ENCODE data around the gene PON2. TPM values are rescaled to one million over a fixed set of nuclear protein-coding genes. Genes with fewer than 3 reads are reported as not detected.
"Not testable (repeated sequence)": the region's sequence is repeated elsewhere in the genome, so short reads cannot be mapped to it uniquely, and the experiment has no call there.

Gene PON2
- 38.9 TPM for total RNA-seq
- long read RNA-seq, transcript PON2-202 (9 exons, 1,726 nt): minor isoform, 13 of 72 reads
- long read RNA-seq, transcript PON2-218 (9 exons, 1,653 nt): major isoform, 48 of 72 reads
- long read RNA-seq, partial matches to known transcripts: 2 of 72 reads
- long read RNA-seq, other reads (novel, unspliced or antisense): 9 of 72 reads

DNA sequence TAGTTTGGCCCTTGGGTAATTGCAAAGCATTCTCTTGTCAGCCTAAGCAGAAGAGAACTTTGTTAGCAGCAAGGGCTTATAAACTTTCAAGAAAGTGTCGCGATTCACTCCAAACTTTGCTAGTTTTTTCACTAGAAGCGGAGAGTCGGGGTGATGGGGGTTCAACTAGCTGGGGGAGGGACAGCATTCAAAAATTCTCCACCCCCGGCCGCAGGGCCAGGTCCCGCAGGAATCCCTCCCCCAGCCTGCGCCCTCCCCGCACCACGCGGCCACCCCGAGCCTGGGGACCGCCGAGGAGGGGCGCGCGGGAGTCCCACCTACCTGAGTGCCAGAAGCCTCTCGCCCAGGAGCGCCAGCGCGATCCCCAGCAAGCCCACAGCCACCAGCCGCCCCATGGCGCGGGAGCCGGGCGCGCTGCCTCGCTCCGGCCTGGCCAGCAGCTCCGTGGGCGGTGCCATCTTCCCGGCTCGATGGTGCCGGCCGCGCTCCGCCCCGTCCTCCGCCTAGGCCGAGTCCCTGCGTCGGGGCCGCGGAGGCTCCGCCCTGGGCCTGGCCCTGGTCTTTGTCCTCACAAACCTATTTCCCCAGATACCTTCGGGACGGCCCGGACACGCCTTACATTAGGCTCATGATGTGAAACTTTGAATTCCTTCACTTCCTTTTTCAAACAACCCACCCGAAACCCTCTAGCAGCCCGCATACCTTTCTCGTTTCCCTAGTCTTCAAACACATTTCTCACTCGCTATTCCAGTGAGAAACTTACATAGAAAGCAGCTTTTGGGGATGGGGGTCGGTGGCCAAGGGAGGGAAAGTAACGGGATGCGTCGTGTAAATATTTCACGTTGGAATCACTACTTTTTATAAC, at the start of gene PON2:
PON2 (minus strand) TSS at position 472 of the 865 bp plus-strand sequence; CDS start at position 395, 77 bp downstream.
- DNase-seq (peak; percentile 92), ATAC-seq (ENCODE audit: poor library complexity) (peak; percentile 100)
- intact Hi-C loops (cut with DNase I): no loop called here

DNA sequence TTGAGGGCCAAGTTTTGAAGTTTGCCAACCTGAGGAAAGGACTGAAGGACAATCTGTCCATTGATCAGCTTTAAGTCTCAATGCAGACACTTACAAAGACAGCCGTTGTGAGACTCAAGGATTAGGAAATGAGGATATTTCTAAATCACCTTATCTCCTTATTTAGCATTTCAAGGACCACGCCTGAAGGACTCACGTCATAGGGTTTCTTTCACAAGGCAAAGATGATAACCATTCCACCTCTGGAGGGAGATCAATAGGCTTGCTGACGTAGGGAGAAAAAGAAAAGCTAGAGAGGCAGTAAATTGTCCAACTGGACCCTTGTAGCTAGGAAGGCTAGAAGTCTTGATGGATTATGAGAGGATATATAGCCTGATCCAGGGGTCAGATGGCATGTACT, 47.6 kb upstream of the PON2 start:
- intact Hi-C loops (cut with DNase I): no loop called here
- ATAC-seq (ENCODE audit: poor library complexity): no peak
- DNase-seq: no peak

DNA sequence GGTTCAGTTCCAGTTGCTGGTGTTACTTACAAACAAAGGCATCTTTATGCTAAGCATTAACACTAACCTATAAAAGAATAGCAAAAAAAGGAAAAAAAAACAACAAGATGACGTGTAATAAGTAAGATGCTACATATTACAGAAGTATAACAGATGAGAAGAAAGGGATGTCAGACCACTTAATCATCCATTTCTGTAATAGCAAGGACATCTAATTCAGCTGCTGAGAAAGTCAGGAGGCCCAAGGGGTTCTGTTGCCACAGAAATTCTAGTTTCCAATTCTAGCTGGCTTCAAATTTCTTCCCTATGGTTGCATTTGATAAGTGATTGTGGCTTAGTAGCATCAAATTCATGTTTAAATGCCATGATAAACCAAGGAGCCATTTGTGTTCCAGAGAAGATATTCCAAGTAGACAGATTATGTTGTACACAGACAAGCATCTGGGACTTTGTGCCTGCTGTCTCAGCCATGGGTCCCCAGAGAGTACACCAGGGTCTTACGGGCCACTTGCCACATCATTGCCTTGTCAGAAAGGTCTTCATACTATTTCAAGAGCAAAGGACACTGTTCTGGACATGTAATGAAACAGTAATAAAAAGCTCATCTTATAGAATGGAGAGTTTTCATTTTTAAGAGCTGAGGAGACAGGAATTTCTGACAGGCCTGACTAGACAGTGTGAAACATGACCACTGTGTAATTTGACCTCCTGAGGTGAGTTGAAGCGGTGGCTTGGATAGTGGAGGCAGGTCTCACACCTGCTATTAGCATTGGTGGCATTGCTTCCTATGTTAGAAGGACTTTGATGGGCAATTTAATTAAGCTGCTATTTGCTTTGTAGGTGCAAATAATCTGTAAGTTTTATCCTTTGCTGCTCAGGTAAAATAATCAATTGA, 46.7 kb upstream of the PON2 start:
- ATAC-seq (ENCODE audit: poor library complexity) (no peak), DNase-seq (no peak)
- intact Hi-C loops (cut with DNase I): no loop called here

DNA sequence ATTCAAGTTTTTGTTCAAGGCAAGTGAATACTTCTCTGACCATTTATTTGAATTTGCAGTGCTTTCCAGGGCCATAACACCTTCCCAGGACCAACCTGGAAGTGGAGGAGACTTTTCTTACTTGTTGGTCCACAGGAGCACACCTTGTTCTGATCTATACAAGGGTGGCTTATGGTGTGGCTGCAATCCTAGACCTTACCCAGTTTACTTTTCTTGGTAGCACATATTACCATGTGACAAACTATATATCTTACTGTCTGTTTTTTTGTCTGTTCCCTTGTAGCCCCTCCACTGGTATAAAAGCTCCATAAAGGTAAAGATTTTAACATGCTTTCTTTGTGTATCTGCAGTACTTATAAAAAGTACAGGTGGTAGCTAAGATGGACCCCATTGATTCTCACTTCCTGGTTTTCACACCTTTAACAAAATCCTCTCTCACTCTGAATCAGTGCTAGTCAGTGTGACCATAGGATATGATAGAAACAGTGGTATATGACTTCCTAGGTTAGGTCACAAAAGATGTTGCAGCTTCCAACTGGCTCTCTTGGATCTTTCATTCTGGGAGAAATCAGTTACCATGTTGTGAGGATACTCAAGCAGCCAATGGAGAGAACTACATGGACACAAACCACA, 45.3 kb upstream of the PON2 start:
- intact Hi-C loops (cut with DNase I): no loop called here
- ATAC-seq (ENCODE audit: poor library complexity) (no peak), DNase-seq (no peak)

DNA sequence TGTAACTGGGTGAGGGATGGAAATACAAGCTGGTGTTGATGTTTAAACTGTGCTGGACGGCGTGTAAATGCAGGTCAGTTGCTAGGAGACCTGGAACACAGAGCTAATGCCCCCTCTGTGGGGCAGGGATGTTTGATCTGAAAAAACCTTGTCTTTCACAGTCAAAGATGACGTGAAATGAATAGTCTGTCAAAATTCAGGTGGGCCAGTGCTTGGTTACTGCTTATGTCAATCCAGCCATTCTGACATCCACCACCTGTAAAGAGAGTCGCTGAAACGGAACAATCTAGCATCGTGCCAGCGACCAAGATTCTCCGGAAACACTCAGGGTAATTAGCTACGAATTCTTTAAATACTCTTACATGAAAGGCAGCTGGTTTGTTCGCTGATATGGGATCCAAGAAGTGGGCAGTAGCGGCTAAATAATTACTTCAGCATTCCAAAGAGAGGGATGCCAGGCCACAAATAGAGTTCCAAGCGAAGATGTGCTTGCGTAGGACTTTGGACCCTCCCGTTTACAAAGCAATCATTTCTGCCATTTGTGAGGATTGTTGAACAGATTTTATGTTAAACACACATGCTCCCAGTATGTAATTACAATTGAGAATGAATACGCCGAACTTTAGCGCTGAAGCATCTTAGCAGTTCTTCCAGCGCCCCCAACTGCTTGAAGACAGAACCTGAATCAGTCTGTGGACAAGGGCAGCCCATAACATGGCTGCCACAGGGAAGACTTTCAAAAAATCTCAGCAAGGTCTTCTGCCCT, 43.6 kb upstream of the PON2 start:
- ATAC-seq (ENCODE audit: poor library complexity) (peak; percentile 61), DNase-seq (no peak)
- intact Hi-C loops (cut with DNase I): no loop called here

DNA sequence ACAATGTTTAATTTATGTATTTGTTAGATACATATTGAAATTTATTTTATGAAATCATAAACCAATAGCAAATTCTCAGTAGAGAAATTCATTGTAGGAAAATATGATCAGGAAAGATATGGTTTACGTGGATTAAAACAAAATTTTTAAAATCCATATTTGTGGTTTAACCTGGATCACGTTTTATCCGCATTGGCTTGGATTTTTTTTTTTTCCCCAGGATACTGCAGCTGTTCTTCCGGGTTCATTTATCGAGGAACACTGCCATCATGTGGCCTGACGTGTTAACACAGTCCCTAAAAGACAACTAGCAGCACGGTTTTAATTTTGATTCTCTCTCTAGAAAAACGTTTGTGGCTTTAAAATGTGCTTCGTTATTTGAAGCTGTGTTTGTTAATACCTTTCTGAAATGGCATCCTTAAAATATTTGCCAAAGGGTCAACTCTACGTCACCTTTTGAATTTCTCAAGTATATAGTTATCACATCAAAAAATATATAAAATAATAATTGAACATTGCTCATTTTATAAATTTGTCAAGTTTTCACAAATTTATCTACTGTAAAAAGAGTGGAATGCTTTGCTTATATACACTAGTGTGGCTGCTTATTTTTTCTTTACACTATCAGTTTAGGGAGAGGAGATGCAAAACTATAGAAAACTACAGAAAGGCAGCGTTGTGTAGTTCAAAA, 42.2 kb upstream of the PON2 start:
- intact Hi-C loops (cut with DNase I): no loop called here
- peak; percentile 88 for ATAC-seq (ENCODE audit: poor library complexity)
- peak; percentile 46 for DNase-seq

DNA sequence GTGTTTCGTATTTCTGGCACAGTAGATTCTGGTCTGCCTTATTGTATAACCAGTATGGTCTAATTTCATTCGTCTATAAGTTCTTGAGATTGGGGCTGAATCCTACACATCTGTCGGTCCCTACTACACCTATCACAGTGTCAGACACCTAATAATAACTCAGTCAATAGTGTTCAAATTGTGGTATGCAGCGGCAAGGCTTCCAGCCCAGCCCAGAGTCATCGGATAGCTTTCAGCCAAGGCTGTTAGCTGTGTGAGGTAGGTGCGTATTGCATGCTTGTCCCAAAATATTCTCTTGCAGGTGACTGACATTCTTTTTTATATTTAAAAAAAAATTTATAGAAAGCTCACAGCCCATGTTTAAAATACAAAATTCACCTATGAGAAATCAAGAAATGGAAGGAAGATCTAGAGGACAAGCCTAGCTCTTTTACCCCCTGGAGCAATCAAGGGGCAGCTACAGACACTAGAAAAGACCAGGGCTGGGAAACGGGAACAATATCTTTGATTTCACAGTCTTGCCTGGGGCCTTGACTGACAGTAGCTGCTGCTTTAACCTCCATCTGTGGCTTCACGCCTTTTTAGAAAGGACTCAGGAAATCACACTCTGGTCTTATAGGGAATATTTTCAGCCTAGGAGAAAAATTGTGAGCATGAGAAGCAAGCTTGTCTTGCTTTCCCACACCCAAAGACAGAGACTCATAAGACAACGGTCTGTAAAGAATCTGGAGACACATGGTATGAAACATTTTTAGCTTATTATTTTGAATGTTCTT, 41.4 kb upstream of the PON2 start:
- ATAC-seq (ENCODE audit: poor library complexity) (no peak), DNase-seq (no peak)
- intact Hi-C loops (cut with DNase I): no loop called here

DNA sequence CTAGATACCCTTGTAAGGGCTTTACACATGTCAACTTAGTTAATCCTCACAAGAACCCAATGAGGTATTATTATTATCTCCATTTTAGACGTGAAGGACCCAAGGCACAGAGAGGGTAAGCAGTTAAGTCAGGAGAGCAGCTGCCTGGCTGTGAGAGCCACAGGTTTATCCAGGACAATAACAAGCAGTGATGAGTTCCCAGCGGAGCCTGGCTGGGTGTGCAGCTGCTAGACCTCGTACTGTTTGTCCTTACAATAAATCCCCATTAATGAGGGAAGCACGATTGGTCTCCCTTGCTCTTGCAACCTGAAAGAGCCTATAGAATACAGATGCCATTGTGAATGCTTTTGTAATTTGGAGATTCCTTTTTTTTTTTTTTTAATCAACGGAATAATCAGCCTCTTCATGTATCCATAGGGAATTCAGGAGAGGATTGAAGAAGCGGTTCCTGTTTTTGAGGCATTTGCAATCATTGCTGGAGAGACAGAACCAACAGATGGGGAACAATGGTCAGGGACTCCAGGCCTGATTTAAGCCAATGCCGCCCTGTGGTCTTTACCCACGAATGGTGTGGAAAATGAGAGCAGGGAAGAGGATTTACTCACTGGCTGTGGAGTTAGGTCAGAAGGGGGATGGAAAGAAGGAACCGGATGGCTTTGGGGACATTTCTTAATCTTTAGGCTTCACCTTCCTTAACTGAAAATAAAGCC, 38.6 kb upstream of the PON2 start:
- no peak for ATAC-seq (ENCODE audit: poor library complexity)
- intact Hi-C loops (cut with DNase I): no loop called here
- no peak for DNase-seq

DNA sequence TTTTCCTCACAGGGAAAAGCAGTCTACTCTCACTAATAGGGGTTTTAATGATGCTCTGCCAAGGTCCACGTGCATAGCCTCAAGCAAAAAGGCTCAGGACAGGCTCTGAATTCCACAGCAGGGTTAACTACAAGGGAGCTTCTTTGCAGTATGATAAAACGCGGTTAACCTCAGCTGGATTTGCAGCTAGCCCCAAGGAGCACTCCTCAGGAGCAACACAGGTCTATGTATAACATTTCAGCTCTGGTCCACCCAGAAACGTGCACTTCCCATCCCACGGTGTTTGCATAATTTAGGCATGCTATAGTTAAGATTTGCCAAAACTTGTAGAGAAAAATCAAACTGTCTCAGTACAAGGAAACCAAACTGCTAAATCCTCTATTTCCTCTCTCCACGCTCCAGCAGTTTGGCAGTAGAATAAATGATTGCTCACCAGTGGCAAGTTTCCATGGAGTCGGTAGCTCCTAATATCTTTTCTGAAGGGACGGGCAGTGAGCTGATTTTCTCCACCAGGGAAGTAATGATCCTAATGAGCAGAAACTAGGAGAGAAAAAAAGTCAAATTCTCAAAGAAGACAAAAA, 37.8 kb upstream of the PON2 start:
- intact Hi-C loops (cut with DNase I): no loop called here
- DNase-seq (no peak), ATAC-seq (ENCODE audit: poor library complexity) (no peak)

DNA sequence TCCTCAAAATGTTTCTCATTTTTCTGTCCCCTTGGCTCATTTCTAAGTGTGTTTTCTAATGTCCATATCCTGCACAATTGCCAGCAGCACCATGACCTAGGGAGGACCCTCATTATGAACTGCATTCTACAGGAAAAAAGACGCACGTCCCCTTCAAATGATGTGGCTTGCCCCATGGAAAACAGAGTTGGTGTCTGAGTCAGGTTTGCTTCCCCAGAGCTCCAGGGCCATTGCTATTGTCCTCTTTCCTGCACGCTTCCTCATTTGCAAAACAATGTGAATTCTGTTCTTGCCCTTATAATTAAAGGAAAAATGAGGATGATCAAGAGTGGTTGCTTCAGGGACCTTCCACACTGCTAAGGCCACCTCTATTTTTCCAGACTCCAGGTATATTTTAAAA, 36.2 kb upstream of the PON2 start:
- DNase-seq (no peak), ATAC-seq (ENCODE audit: poor library complexity) (no peak)
- intact Hi-C loops (cut with DNase I): no loop called here

DNA sequence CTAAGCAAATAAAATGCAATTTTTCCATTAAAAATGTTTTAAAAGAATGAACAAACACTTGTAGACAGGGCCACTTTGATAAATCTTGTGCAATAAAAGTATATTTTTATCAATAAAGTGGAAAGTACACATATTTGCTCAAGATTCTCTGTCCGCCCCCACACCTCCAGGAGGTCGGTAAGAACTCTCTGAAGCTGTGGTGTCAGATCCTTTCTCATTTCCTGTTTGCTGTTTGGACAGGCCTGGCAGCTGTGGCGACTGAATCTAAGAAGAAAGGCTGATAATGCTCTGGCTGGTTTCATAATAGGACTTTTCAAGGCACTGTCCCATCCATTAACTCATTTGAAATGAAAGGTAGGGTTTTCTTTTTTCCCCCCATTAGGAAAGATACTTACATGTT, 35.6 kb upstream of the PON2 start:
- no peak for ATAC-seq (ENCODE audit: poor library complexity)
- no peak for DNase-seq
- intact Hi-C loops (cut with DNase I): no loop called here

DNA sequence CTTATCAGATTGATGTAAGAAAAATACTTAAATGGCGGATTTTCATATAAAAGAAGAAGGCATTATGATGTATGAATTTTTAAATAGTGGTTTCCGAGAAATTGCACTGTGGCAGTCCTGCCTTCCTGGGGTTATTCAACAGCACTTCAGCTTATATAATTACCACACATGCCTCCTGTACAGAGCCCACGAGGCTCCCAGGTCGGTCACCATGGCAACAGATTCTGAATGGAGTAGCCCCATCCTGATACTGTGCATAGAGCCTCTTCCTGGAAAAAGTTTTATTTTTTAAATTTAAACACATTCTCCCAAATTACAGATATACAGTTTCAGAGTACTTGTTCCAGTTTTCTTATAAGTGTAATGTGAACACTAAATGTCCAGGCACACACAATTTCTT, 35.0 kb upstream of the PON2 start:
- intact Hi-C loops (cut with DNase I): no loop called here
- DNase-seq (no peak), ATAC-seq (ENCODE audit: poor library complexity) (no peak)

DNA sequence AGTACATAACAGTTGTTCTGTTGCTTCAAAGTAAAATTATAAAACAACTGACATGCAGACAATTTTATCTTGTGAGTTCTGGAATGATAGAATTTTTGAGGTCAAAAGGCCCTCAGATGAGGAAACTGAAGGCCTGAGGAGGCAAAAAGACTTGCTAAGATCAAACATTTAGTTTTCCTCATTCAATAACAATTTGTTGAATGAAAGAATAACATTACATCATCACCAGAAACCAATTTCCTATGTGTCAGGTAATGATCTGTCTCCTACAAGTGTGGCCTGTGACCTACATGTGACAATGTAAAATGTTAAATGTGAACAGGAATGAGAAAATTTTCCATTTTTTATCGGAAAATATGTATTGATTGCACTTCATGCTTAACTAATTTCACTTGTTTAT, 34.4 kb upstream of the PON2 start:
- intact Hi-C loops (cut with DNase I): no loop called here
- no peak for DNase-seq
- no peak for ATAC-seq (ENCODE audit: poor library complexity)

DNA sequence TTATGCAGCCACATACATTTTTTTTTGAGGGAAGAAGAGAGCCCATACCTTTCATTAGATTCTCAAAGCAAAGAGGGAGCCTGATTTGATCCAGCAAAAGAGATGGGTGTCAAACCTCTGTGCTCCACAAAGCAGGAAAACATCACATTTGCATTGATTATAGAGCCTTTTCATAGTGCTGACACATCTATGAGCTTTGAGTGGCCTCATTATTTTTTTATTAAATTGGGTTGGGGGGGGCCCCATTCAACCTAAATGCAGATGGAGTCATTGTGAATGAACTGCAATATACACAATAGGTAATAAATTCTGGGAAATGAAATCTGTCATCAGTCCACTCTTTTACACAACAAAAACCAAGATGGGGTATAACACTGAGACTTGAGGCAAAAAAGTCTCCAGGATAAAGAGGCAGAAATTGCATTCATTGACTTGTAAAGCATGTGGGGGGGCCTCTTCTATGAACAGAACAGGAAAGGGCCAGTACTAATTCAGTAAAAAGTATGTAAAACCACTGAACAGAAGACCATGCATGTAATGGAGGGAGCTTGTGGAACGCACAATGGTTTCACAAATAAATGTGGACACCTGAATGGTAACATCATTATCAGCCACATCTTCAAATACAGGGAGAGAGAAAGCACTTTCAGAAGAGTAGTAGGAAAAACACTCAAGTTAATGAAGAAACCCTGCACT, 33.2 kb upstream of the PON2 start:
- intact Hi-C loops (cut with DNase I): no loop called here
- DNase-seq (no peak), ATAC-seq (ENCODE audit: poor library complexity) (no peak)

DNA sequence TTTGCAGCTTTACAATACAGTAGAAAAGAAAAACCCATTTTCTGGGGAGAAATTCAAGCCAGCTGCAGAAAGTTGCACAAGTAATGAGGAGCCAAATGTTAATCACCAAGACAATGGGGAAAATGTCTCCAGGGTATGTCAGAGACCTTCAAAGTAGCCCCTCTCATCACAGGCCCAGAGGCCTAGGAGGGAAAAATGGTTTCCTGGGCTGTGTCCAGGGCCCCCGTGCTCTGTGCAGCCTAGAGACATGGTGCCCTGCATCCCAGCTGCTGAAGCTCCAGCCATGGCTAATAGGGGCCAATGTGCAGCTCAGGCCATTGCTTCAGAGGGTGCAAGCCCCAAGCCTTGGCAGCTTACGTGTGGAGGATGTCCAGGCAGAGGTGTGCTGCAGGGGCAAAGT, 25.8 kb upstream of the PON2 start:
- DNase-seq; ATAC-seq (ENCODE audit: poor library complexity); intact Hi-C loops (cut with DNase I): not testable (repeated sequence)

DNA sequence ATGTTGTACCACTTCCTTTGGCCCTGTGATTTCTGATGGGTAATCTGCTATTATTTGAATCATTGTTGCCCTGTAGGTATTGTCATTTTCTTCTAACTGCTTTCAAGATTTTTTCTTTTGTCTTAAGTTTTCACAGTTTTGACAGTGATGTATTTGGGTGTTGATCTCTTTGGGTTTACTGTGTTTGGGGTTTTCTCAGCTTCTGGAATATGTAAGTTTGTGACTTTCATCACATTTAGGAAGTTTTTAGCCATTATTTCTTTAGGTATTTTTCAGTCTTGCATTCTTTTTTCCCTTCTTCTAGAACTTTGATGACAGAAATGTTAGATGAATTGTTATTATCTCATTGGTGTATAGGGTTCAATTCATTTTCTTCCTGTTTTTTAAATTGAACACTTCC, 23.1 kb upstream of the PON2 start:
- ATAC-seq (ENCODE audit: poor library complexity) (no peak), DNase-seq (no peak)
- intact Hi-C loops (cut with DNase I): loop anchor here (10.0 kb wide), 1 partner anchor 83 kb away; no protein-coding TSS in a partner anchor

All from Right ventricle myocardium superior (tissue), 1 donor.